ENCODE measurements around the gene ARHGDIG. TPM values are rescaled to one million over a fixed set of nuclear protein-coding genes. Genes with fewer than 3 reads are reported as not detected.

Gene ARHGDIG
- total and polyA plus RNA-seq, 2 donors (not counting 3 experiments of a cell fraction or from before 2014, with no cell fraction given), result 0.93 to 2.2 TPM

DNA sequence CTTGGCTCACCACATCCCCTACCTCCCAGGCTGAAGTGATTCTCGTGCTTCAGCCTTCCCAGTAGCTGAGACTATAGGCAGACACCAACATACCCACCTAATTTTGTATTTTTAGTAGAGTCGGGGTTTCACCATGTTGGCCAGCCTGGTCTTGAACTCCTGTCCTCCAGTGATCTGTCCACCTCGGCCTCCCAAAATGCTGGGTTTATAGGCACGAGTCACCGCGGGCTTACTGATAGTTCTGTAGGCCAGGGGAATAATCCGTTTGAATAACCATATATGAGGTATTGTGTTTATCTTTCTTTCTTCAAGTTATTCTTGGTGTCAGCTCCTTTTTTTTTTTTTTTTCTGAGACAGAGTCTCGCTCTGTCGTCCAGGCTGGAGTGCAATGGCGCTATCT lies 38.1 kb upstream of the ARHGDIG start:
- peaks cover 0 to 2% of the 10 kb centered on the region in 2 experiments for H3K36me3 ChIP-seq (ENCODE audit: control insufficient read depth in 2 of 2, extremely low read depth in 1 of 2, insufficient read depth in 2 of 2, low read length in 2 of 2)
- POLR2A ChIA-PET, result interaction anchor here (0.8 kb wide), 1 partner anchor 23 kb away, joined by 5 read pairs; no protein-coding TSS in a partner anchor
- BruUV-seq (replicated peaks), result no TSS peak
- no peaks in the 10 kb centered on the region for H3K9me1 ChIP-seq (replicated peaks; ENCODE audit: control insufficient read depth, extremely low read depth, insufficient read depth, low read length)
- H4K20me1 ChIP-seq (replicated peaks; ENCODE audit: control insufficient read depth, extremely low read depth, insufficient read depth, low read length), result no peaks in the 10 kb centered on the region
- no peaks in the 10 kb centered on the region for H3K9me3 ChIP-seq (replicated peaks; ENCODE audit: control insufficient read depth, insufficient read depth, low read length)
- CTCF ChIA-PET, result interaction anchor here (0.7 to 1.3 kb wide), 4 partner anchors 14 to 135 kb away, joined by 3 to 5 read pairs (median 3); no protein-coding TSS in a partner anchor
- FAIRE-seq (peak; percentile 74), DNase-seq (ENCODE audit: low read depth, low spot score) (no peak)
- TF ChIP-seq EZH2 (IDR thresholded peaks at IDR 0.05; ENCODE audit: borderline replicate concordance, low read depth, low read length, severe bottlenecking) (no peak), CTCF (IDR thresholded peaks at IDR 0.05; ENCODE audit: extremely low read depth in 1 of 2, insufficient read depth in 1 of 2, low read depth in 1 of 2, low read length in 2 of 2) (no peak), JUN (IDR thresholded peaks at IDR 0.05; ENCODE audit: borderline replicate concordance, insufficient read depth, insufficient read length, low read depth) (no peak), GATA2 (IDR thresholded peaks at IDR 0.05; ENCODE audit: insufficient read depth, insufficient read length, low read depth, low read length) (no peak), MAX (IDR thresholded peaks at IDR 0.05; ENCODE audit: insufficient read depth, insufficient read length) (no peak), POLR2AphosphoS5 (IDR thresholded peaks at IDR 0.05; ENCODE audit: insufficient read depth, low read depth, low read length) (no peak), POLR2A (IDR thresholded peaks at IDR 0.05; ENCODE audit: low read depth, low read length) (no peak), FOS (IDR thresholded peaks at IDR 0.05; ENCODE audit: borderline replicate concordance, insufficient read depth, low read length) (no peak), MYC (IDR thresholded peaks at IDR 0.05; ENCODE audit: low read depth, low read length) (no peak)
- no peak overlapping the region for H3K4me3 ChIP-seq (replicated peaks in 1 of 3; ENCODE audit: insufficient read depth in 1 of 3, low read depth in 1 of 3, low read length in 3 of 3)
- H3K4me1 ChIP-seq (ENCODE audit: control insufficient read depth, extremely low read depth, insufficient read depth, low read length), result peaks cover 6% of the 10 kb centered on the region
- no peak overlapping the region for H3K9ac ChIP-seq (replicated peaks; ENCODE audit: extremely low read depth, insufficient read depth, low read length)
- H3K4me2 ChIP-seq (ENCODE audit: insufficient read depth, low read length), result peak overlapping the region; percentile 55
- no peaks in the 10 kb centered on the region for H3K79me2 ChIP-seq (ENCODE audit: control insufficient read depth, insufficient read depth, low read length)
- H3K27ac ChIP-seq (ENCODE audit: insufficient read depth, low read depth, low read length), result no peak overlapping the region
- dilution Hi-C loops (cut with MboI; ENCODE audit: extremely low pct_ligation_motif_present, low sequenced_read_pairs), result no loop called here
- H2AFZ ChIP-seq (ENCODE audit: low read depth, low read length), result peak overlapping the region; percentile 90
- H3K27me3 ChIP-seq (ENCODE audit: control insufficient read depth in 2 of 2, insufficient read depth in 2 of 2, low read length in 2 of 2), result no peaks in the 10 kb centered on the region
- intact Hi-C loops (cut with micrococcal nuclease), result no loop called here

Measured in endothelial cell of umbilical vein (primary cell).